ENCODE measurements around the gene PTTG1IP.

The PTTG1IP gene

GRCh38 chr21:44803651-44804050, 69.8 kb downstream of the PTTG1IP start:
- Histone ChIP-seq H3K27ac (replicated peaks; ENCODE audit: low read length) (no peak overlapping the region), H2BK120ac (ENCODE audit: low read depth, low read length) (no peak overlapping the region), H2BK12ac (ENCODE audit: low read length) (no peak overlapping the region), H2BK5ac (ENCODE audit: low read length) (no peak overlapping the region), H3K4me2 (ENCODE audit: insufficient read depth, low read length, poor library complexity, severe bottlenecking) (no peak overlapping the region), H3K4me1 (ENCODE audit: control insufficient read depth in 2 of 2, insufficient read depth in 1 of 2, low read depth in 1 of 2, low read length in 2 of 2) (peaks cover 1 to 13% of the 10 kb centered on the region in 2 donors), H3K27me3 (ENCODE audit: control insufficient read depth in 3 of 3, insufficient read depth in 3 of 3, low read depth in 1 of 3, low read length in 3 of 3) (no peaks in the 10 kb centered on the region), H3K18ac (ENCODE audit: low read length) (no peak overlapping the region), H2AK5ac (ENCODE audit: low read depth, low read length) (no peak overlapping the region), H2BK15ac (ENCODE audit: low read length) (no peak overlapping the region), H3K14ac (ENCODE audit: low read length) (no peak overlapping the region), H3K36me3 (replicated peaks in 1 of 2; ENCODE audit: control insufficient read depth in 2 of 2, insufficient read depth in 2 of 2, low read length in 2 of 2) (peaks cover 24 to 71% of the 10 kb centered on the region in 2 donors), H4K91ac (ENCODE audit: low read depth, low read length, poor library complexity) (no peak overlapping the region), H3K23ac (ENCODE audit: low read depth, low read length, poor library complexity) (no peak overlapping the region), H3K9me3 (replicated peaks in 1 of 2; ENCODE audit: control insufficient read depth in 2 of 2, insufficient read depth in 1 of 2, low read depth in 1 of 2, low read length in 2 of 2) (peaks cover 0 to 3% of the 10 kb centered on the region in 2 donors), H3K79me1 (ENCODE audit: low read depth, low read length) (peaks cover 8% of the 10 kb centered on the region), H3K4ac (ENCODE audit: low read length) (no peak overlapping the region), H3K4me3 (ENCODE audit: low read length in 2 of 2) (no peak overlapping the region), H3K9ac (ENCODE audit: low read depth, low read length, poor library complexity) (no peak overlapping the region), H2AFZ (ENCODE audit: low read length) (no peak overlapping the region), H4K8ac (ENCODE audit: low read depth, low read length) (no peak overlapping the region)
- no peak for DNase-seq (ENCODE audit: low spot score)
- no CpG with 5 or more reads among the region's 3 CpGs for WGBS, 2 donors (ENCODE audit: extremely low coverage in 2 of 2, insufficient read length in 2 of 2, insufficient replicate concordance in 1 of 2)

DNA sequence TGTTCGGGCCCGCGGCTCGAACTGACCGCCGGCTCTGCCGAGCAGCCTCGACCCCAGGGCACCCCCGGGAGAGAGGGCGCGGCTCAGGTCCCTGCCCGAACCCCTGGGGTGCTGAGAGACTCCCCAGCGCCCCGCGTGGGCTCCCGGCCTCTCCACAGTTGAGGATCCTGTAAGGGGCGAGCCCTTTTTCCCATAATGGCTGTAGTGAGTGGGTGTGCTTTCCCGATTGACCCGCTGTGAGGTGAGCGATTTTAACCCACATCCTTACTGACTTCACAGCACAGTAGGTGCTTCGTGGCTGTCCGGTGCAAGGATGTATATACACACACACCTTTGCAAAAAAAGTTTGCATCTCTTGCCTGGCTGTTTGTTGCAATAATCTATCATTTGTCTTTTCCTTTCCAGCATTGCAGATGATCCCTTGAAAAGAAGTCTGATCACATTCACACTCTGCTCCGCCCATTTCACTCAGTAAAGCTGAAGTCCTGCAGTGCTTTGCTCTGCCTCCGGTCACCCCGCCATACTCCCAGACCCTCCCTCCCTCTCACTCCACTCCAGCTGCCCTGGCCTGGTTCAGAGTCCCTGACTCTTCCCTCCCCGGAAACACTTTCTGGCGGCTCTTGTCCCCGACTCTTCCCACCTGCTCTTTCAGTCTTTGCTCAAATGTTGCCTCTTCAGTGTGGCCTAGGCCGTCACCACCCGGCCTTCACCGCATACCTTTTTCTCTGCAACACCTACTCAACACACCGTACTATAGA, 70.9 kb downstream of the PTTG1IP start:
- Histone ChIP-seq H2AK5ac (ENCODE audit: low read depth, low read length) (peak overlapping the region; percentile 21), H3K14ac (ENCODE audit: low read length) (no peak overlapping the region), H3K18ac (ENCODE audit: low read length) (peak overlapping the region; percentile 40), H4K91ac (ENCODE audit: low read depth, low read length, poor library complexity) (no peak overlapping the region), H3K4me2 (ENCODE audit: insufficient read depth, low read length, poor library complexity, severe bottlenecking) (peak overlapping the region; percentile 92), H4K8ac (ENCODE audit: low read depth, low read length) (no peak overlapping the region), H3K36me3 (replicated peaks in 1 of 2; ENCODE audit: control insufficient read depth in 2 of 2, insufficient read depth in 2 of 2, low read length in 2 of 2) (peaks cover 22 to 74% of the 10 kb centered on the region in 2 donors), H2BK120ac (ENCODE audit: low read depth, low read length) (no peak overlapping the region), H2AFZ (ENCODE audit: low read length) (peak overlapping the region; percentile 98), H3K23ac (ENCODE audit: low read depth, low read length, poor library complexity) (no peak overlapping the region), H3K9ac (ENCODE audit: low read depth, low read length, poor library complexity) (peak overlapping the region; percentile 86), H3K9me3 (replicated peaks in 1 of 2; ENCODE audit: control insufficient read depth in 2 of 2, insufficient read depth in 1 of 2, low read depth in 1 of 2, low read length in 2 of 2) (peaks cover 0 to 3% of the 10 kb centered on the region in 2 donors), H3K4me3 (ENCODE audit: low read length in 2 of 2) (peak overlapping the region; percentile 85 to 99), H3K4ac (ENCODE audit: low read length) (no peak overlapping the region), H3K79me1 (ENCODE audit: low read depth, low read length) (peaks cover 8% of the 10 kb centered on the region), H2BK12ac (ENCODE audit: low read length) (no peak overlapping the region), H3K27me3 (ENCODE audit: control insufficient read depth in 3 of 3, insufficient read depth in 3 of 3, low read depth in 1 of 3, low read length in 3 of 3) (no peaks in the 10 kb centered on the region), H2BK5ac (ENCODE audit: low read length) (peak overlapping the region; percentile 8), H3K4me1 (ENCODE audit: control insufficient read depth in 2 of 2, insufficient read depth in 1 of 2, low read depth in 1 of 2, low read length in 2 of 2) (peaks cover 1 to 13% of the 10 kb centered on the region in 2 donors), H2BK15ac (ENCODE audit: low read length) (no peak overlapping the region), H3K27ac (replicated peaks; ENCODE audit: low read length) (no peak overlapping the region)
- DNase-seq (ENCODE audit: low spot score), result no peak
- no CpG with 5 or more reads among the region's 32 CpGs for WGBS, 2 donors (ENCODE audit: extremely low coverage in 2 of 2, insufficient read length in 2 of 2, insufficient replicate concordance in 1 of 2)

- H2AFZ ChIP-seq (ENCODE audit: low read length), result peak within 1 kb of the TSS; percentile 98
- H3K18ac ChIP-seq (ENCODE audit: low read length), result peak within 1 kb of the TSS; percentile 86
- peaks cover 17 to 71% of the 10 kb centered on the region in 2 donors for H3K36me3 ChIP-seq (replicated peaks in 1 of 2; ENCODE audit: control insufficient read depth in 2 of 2, insufficient read depth in 2 of 2, low read length in 2 of 2)
- H3K23ac ChIP-seq (ENCODE audit: low read depth, low read length, poor library complexity), result peak within 1 kb of the TSS; percentile 94
- H3K9me3 ChIP-seq (replicated peaks in 1 of 2; ENCODE audit: control insufficient read depth in 2 of 2, insufficient read depth in 1 of 2, low read depth in 1 of 2, low read length in 2 of 2), result no peaks in the 10 kb centered on the region
- peaks cover 5% of the 10 kb centered on the region for H3K79me1 ChIP-seq (ENCODE audit: low read depth, low read length)
- peak within 1 kb of the TSS; percentile 92 for H3K4me2 ChIP-seq (ENCODE audit: insufficient read depth, low read length, poor library complexity, severe bottlenecking)
- H4K8ac ChIP-seq (ENCODE audit: low read depth, low read length), result peak within 1 kb of the TSS; percentile 84
- peak within 1 kb of the TSS; percentile 86 for H3K9ac ChIP-seq (ENCODE audit: low read depth, low read length, poor library complexity)
- H2BK5ac ChIP-seq (ENCODE audit: low read length), result peak within 1 kb of the TSS; percentile 8
- no CpG with 5 or more reads among the region's 97 CpGs for WGBS, 2 donors (ENCODE audit: extremely low coverage in 2 of 2, insufficient read length in 2 of 2, insufficient replicate concordance in 1 of 2)
- no peak within 1 kb of the TSS for H3K4ac ChIP-seq (ENCODE audit: low read length)
- H3K27me3 ChIP-seq (ENCODE audit: control insufficient read depth in 3 of 3, insufficient read depth in 3 of 3, low read depth in 1 of 3, low read length in 3 of 3), result no peaks in the 10 kb centered on the region
- peak; percentile 81 for DNase-seq (ENCODE audit: low spot score)
- H2BK120ac ChIP-seq (ENCODE audit: low read depth, low read length), result no peak within 1 kb of the TSS
- no peak within 1 kb of the TSS for H4K91ac ChIP-seq (ENCODE audit: low read depth, low read length, poor library complexity)
- H3K4me3 ChIP-seq (ENCODE audit: low read length in 2 of 2), result peak within 1 kb of the TSS; percentile 85 to 99
- peak within 1 kb of the TSS; percentile 21 for H2AK5ac ChIP-seq (ENCODE audit: low read depth, low read length)
- H2BK15ac ChIP-seq (ENCODE audit: low read length), result no peak within 1 kb of the TSS
- H3K4me1 ChIP-seq (ENCODE audit: control insufficient read depth in 2 of 2, insufficient read depth in 1 of 2, low read depth in 1 of 2, low read length in 2 of 2), result peaks cover 1 to 13% of the 10 kb centered on the region in 2 donors
- H3K14ac ChIP-seq (ENCODE audit: low read length), result no peak within 1 kb of the TSS
- H3K27ac ChIP-seq (replicated peaks; ENCODE audit: low read length), result peak within 1 kb of the TSS; percentile 57
- no peak within 1 kb of the TSS for H2BK12ac ChIP-seq (ENCODE audit: low read length)
Measured at GRCh38 chr21:44801468-44802395, 71.8 kb downstream of the PTTG1IP start, which contains the start of gene UBE2G2. UBE2G2 (minus strand) TSS chr21:44801820; CDS start chr21:44801748, 72 bp downstream.

Data from neuronal stem cell (in vitro differentiated cells).